ENCODE data around the gene CLEC4A.
"Not testable (repeated sequence)": the region's sequence is repeated elsewhere in the genome, so short reads cannot be mapped to it uniquely, and the experiment has no call there.

CLEC4A gene

GRCh38 chr12:8123124-8123912, at the start of gene CLEC4A:
TSS of gene CLEC4A (plus strand) at chr12:8123617. CDS start at chr12:8123879, 262 bp downstream.
- no peak for DNase-seq

DNA sequence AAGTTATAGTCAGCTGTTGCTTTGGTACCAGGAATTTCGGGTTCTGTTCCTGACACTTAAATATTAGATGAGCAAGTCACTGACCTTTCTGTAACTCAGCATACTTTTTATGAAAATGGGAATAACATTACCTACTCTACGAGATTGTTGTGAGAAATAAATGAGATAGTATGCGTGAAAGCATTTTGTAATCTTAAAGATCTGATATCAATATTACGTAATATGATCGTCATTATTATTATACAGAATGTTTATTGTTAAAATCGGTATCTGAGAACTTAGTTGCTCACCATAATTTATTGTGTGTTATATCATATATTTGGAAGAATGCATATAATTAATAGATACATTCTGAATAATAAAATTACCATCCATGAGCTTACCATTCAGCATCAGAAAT, 47.5 kb upstream of the CLEC4A start:
- DNase-seq, result no peak

DNA sequence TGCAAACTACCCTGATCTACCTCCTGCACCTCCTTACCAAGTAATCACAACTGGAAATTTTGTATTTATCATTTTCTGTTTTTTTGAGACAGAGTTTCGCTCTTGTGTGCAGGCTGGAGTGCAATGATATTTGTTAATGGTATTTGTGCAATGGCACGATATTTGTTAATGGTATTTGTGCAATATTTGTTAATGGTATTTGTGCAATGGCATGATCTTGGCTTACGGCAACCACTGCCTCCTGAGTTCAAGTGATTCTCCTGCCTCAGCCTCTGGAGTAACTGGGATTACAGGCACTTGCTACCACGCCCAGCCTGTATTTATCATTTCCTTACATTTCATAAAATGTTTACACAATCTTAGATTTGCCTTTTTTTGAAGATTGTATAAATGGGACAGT, 47.1 kb upstream of the CLEC4A start:
- DNase-seq, result no peak

- peak; percentile 10 for DNase-seq
Measured at GRCh38 chr12:8077207-8077606, 46.2 kb upstream of the CLEC4A start.

GRCh38 chr12:8078398-8078797, 45.0 kb upstream of the CLEC4A start:
- DNase-seq, result no peak

DNA sequence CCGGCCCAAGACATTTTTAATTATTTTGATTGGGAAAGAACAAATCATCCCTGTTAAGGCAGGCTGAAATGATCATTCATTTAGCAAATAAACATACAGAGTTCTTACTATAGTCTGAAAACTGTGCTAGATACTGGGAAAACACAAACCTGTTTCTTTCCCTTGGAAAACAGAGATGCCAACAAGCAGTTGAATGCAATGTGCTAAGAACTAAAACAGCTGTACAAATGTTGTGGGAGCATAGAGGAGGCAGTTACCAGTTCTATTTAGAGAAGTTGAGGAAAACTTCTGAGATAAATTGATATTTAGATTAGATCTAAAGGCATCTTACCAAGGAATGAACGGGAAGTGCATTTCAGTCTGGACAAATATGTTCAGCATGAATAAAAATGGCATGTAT, 44.5 kb upstream of the CLEC4A start:
- DNase-seq, result no peak

- no peak for DNase-seq
Measured at GRCh38 chr12:8080120-8080519, 43.3 kb upstream of the CLEC4A start.

GRCh38 chr12:8081251-8081920, 42.0 kb upstream of the CLEC4A start:
- DNase-seq, result no peak

- no peak for DNase-seq
Measured at GRCh38 chr12:8082808-8083100, 40.7 kb upstream of the CLEC4A start.

DNA sequence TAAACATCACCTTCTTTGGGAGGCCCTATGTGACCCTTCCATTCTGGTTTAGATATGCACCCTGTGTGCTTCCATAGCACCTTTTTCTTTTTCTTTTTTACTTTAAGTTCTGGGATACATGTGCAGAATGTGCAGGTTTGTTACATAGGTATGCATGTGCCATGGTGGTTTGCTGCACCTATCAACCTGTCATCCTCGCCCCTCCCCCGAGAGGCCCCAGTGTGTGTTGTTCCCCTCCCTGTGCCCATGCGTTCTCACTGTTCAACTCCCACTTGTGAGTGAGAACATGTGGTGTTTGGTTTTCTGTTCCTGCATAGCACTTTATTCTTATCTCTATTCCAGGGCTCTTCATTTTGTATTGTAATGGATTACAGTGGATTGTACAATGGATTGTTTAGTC, 39.1 kb upstream of the CLEC4A start:
- DNase-seq, result not testable (repeated sequence)

GRCh38 chr12:8087666-8088065, 35.8 kb upstream of the CLEC4A start:
- DNase-seq, result no peak

DNA sequence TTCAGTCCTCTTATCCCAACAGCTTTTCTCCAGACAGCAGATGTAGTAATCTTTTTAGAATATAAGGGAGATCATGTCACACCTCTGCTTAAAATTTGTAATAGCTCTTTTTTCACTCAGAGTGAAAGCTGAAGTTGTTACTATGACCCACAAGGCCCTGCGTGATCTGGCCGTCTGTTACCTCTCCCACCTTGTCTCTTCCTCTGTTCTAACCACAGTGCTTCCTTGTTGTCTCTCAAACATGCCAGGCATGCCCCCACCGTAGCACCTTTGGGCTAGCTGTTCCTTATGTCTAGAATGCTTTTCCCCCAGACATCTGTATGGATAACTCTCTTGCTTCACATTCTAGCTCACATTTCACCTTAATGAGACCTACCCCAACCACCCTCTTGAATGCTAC, 34.8 kb upstream of the CLEC4A start:
- DNase-seq, result no peak

GRCh38 chr12:8089277-8089676, 34.1 kb upstream of the CLEC4A start:
- DNase-seq, result not testable (repeated sequence)

GRCh38 chr12:8089716-8090115, 33.7 kb upstream of the CLEC4A start:
- DNase-seq, result no peak

DNA sequence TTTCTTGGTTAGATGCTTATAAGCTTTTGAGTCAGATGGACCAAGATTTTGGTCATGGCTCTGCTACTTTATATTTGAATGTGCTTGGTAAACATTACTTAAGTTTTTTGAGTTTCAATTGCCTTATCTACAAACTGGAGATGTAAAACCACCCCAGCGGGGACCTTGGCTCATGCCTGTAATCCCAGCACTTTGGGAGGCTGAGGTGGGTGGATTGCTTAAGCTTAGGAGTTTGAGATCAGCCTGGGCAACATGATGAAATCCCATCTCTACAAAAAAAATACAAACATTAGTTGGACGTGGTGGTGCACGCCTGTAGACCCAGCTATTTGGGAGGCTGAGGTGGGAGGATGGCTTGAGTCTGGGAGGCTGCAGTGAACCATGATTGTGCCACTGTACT, 30.1 kb upstream of the CLEC4A start:
- DNase-seq, result no peak

DNA sequence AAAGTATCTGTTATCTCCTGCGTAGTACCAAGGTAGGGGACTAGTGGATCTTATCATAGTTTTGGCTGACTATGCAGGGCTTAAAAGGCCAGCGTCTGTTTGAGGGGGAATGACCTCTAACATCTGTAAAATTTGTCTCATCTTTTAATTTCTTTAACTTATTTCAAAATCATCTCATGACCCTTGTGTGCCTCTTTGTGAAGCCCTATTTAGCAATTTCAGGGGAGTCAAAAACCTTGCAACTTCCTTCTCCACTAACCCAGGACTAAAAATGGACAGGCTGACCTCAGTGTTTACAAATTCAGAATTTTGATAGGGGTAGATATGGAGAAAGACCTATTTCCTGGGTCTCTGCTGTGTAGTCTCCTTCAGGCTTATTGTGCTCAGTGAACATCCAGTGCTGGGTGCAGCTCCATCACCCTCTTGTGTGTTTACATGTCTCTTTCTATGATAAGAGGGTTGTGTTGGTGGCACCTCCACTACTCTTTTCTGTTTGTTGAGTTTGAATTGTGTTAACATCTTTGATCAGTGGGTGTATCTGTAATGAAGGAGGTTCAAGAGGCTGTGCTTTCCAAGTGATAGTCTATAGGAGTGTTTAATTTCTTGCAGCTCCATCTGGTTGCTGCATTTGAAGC, 27.0 kb upstream of the CLEC4A start:
- DNase-seq, result no peak

GRCh38 chr12:8099235-8099634, 24.2 kb upstream of the CLEC4A start:
- DNase-seq, result no peak

DNA sequence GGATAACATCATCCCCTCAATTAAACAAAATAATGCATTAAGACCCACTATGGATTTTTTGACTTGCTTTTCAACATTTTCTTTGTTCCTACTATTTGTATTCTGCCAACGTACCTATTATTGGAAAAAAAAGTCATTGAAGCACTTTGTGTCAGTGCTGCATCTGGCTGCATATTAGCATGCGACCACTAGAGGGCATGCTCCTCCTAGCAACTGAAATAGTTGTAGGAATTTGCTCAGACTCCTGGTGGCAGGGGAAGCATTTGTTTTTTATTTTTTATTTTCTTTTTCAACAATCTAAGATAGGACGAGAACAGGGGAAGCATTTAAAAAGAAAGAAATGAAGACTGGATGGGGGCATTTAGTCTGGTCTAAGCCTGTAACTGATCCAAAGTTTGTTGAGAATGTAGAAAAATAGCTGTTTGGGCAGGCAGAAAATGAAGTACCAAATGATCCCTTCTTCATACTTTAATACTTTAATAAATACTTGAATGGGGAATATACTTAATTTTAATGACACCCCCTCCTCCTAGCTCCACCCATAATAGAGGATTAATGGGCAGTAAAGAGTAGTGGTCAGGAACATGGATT, 14.5 kb upstream of the CLEC4A start:
- peak; percentile 54 for DNase-seq

DNA sequence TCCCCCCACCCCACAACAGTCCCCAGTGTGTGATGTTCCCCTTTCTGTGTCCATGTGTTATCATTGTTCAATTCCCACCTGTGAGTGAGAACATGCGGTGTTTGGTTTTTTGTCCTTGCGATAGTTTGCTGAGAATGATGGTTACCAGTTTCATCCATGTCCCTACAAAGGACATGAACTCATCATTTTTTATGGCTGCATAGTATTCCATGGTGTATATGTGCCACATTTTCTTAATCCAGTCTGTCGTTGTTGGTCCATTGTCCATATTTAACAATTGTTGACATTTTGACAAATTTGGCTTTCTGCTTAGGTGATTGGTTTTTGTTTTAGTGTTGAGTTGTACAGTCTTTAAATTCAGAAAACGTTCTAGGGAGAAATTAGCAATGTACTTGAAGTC, 10.3 kb upstream of the CLEC4A start:
- not testable (repeated sequence) for DNase-seq

GRCh38 chr12:8120072-8120713, 3.2 kb upstream of the CLEC4A start:
- DNase-seq, result no peak

DNA sequence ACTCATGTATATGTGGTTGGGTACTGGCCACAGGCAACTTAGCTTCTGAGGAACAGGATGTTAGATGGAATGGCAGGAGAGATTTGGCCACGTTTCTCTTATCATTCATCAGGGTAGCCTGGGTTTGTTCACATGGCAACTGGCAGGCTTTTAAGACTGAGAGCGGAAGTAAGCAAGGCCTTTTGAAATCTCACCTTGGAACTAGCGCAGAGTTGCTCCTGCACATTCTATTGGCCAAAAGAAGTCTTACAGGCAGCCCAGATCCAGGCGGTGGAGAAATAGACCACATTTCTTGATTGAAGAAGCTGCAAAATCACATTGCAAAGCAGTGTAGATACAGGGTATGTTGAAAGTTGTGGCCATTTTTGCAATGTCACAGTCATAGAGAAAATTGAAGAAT, 3.7 kb downstream of the CLEC4A start:
- DNase-seq, result no peak

DNA sequence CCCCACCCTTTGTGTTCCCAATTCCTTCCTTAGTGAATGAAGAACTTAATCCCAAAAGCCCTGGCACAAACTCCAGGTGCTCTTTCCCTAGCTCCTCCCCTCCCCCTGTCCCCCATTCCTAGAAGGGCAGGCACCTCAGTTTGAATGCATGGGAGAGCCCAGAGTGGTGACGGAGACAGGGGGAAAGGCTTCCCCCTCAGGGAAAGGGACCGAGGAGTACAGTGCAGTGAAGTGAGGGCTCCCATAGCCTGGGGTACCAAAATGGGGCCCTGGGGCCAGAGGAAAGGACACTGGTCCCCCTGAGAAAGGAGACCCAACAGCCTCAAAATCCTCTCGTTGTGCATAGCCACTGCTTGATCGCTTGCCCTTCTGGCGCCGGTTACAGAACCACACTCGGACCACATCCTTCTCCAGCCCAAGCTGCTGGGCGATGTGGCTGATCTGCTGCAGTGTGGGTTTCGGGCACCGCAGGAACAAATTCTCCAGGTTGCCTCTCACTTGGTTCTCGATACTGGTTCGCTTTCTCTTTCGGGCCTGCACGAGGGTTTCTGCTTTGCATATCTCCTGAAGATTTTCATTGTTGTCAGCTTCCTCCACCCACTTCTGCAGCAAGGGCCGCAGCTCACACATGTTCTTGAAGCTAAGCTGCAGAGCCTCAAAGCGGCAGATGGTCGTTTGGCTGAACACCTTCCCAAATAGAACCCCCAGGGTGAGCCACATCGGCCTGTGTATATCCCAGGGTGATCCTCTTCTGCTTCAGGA, 10.4 kb downstream of the CLEC4A start:
- DNase-seq, result not testable (repeated sequence)

Measured in T1000 (cell line).